Measurements from ENCODE around the gene ARFGEF2. TPM values are rescaled to one million over a fixed set of nuclear protein-coding genes. Genes with fewer than 3 reads are reported as not detected.
"Not testable (repeated sequence)": the region's sequence is repeated elsewhere in the genome, so short reads cannot be mapped to it uniquely, and the experiment has no call there.

ARFGEF2 gene
- total RNA-seq, 4 donors from 2014 or later: 27.6 to 33.5 (median 30.1) TPM

DNA sequence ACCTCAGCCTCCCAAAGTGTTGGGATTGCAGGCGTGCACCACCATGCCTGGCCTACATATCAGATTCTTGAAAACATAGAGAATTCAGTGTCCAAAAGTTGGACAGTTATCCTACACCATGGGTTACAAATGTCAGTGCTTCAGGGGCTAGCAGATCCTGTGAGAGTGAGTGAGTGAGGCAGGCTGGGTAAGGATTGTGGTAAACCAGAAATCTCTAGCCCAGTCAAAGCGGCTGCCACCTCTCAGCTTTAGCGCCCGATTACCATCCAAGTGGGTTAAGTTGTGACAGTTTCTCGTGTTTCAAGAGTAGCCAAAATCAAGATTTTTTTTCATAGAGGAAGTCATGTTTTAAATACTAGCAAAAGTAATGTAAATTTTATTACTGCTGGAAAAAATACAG is 102.7 kb downstream of the ARFGEF2 start:
- WGBS, 2 donors: 94% methylated on average over 5 of the region's 5 CpGs
- H3K27ac ChIP-seq: no peak overlapping the region
- no peaks in the 10 kb centered on the region for H3K4me1 ChIP-seq
- H3K36me3 ChIP-seq: peaks cover 3 to 84% (median 9%) of the 10 kb centered on the region in 3 donors
- no peak for DNase-seq (ENCODE audit: low spot score in 2 of 2)
- no peaks in the 10 kb centered on the region for H3K27me3 ChIP-seq
- TF ChIP-seq EP300 (IDR thresholded peaks at IDR 0.05) (no peak), POLR2A (IDR thresholded peaks at IDR 0.05) (no peak)
- TF ChIP-seq, protein P1, sequence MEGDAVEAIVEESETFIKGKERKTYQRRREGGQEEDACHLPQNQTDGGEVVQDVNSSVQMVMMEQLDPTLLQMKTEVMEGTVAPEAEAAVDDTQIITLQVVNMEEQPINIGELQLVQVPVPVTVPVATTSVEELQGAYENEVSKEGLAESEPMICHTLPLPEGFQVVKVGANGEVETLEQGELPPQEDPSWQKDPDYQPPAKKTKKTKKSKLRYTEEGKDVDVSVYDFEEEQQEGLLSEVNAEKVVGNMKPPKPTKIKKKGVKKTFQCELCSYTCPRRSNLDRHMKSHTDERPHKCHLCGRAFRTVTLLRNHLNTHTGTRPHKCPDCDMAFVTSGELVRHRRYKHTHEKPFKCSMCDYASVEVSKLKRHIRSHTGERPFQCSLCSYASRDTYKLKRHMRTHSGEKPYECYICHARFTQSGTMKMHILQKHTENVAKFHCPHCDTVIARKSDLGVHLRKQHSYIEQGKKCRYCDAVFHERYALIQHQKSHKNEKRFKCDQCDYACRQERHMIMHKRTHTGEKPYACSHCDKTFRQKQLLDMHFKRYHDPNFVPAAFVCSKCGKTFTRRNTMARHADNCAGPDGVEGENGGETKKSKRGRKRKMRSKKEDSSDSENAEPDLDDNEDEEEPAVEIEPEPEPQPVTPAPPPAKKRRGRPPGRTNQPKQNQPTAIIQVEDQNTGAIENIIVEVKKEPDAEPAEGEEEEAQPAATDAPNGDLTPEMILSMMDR (IDR thresholded peaks at IDR 0.05): no peak
- no peaks in the 10 kb centered on the region for H3K9me3 ChIP-seq
- no peak overlapping the region for H3K4me3 ChIP-seq

DNA sequence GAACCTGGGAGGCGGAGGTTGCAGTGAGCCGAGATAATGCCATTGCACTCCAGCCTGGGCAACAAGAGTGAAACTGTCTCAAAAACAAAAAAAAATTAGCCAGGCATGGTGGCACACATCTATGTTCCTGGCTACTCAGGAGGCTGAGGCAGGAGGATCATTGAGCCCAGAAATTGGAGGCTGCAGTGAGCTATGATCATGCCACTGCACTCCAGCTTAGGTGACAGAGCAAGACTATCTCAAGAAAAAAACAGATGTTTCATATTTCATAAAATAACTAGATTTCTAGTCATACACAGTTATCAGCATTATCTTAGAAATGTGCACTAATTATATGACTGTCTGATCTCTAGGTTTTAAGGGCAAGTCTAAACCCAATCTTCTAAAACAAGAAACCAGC is 106.7 kb downstream of the ARFGEF2 start:
- H3K9me3 ChIP-seq; H3K4me1 ChIP-seq; DNase-seq (ENCODE audit: low spot score in 2 of 2); H3K27ac ChIP-seq; H3K27me3 ChIP-seq; H3K4me3 ChIP-seq: not testable (repeated sequence)
- WGBS, 2 donors: 94 to 100% methylated on average over 2 of the region's 2 CpGs
- peaks cover 0 to 87% (median 12%) of the 10 kb centered on the region in 3 donors for H3K36me3 ChIP-seq

DNA sequence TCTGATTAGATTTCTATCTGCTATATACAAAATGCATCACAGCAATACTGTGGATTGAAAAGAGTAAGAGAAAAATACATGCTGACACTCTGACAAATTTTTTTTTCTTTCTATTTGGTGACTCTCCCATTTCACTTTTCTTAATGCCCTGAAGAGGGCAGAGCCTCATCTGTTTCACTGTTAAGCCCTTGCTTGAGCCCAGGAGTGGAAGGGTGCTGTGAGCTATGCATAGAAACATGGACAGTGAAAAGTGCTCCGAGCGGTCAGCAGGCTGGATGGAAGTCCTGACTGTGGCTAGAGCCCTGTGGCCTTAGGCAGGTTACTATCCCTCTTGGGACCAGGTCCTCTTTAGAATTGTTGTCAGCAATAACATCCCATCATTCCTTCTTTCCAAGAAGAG is 107.2 kb downstream of the ARFGEF2 start:
- H3K36me3 ChIP-seq: peaks cover 0 to 88% (median 12%) of the 10 kb centered on the region in 3 donors

DNA sequence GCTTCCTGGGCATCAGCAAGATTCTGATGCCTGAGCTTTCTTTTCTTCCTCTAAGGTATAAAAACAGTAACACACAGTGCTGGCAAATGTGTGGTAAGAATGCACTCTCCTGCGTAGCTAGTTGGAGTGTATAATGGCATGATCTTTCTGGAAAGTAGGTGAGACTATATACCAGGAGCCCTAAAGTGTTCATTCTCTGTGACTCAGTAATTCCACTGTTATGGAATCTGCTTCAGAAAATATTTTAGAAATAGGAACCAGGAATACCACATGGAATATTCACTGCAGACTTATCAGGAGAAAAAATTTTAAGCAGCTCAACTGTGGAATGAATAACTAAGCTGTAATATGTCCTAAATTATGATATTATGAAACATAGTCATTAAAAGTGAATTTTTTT is 107.7 kb downstream of the ARFGEF2 start:
- TF ChIP-seq, protein P1 (IDR thresholded peaks at IDR 0.05): no peak
- TF ChIP-seq EP300 (IDR thresholded peaks at IDR 0.05) (no peak), POLR2A (IDR thresholded peaks at IDR 0.05) (no peak)
- WGBS, 2 donors: 79 to 100% methylated on average over 1 of the region's 1 CpG
- Histone ChIP-seq H3K4me1 (no peaks in the 10 kb centered on the region), H3K9me3 (no peaks in the 10 kb centered on the region), H3K4me3 (no peak overlapping the region), H3K27ac (no peak overlapping the region), H3K36me3 (peaks cover 0 to 88% (median 12%) of the 10 kb centered on the region in 3 donors), H3K27me3 (no peaks in the 10 kb centered on the region)
- DNase-seq (ENCODE audit: low spot score in 2 of 2): no peak

More for the DNA sequence above, 107.2 kb downstream of the ARFGEF2 start:
- 27 to 28% methylated on average over 2 of the region's 2 CpGs for WGBS, 2 donors
- Histone ChIP-seq H3K27ac (no peak overlapping the region), H3K4me3 (no peak overlapping the region), H3K9me3 (no peaks in the 10 kb centered on the region), H3K4me1 (no peaks in the 10 kb centered on the region), H3K27me3 (no peaks in the 10 kb centered on the region)
- no peak for TF ChIP-seq POLR2A (IDR thresholded peaks at IDR 0.05)
- TF ChIP-seq, protein P1 (IDR thresholded peaks at IDR 0.05): no peak
- DNase-seq (ENCODE audit: low spot score in 2 of 2): no peak

DNA sequence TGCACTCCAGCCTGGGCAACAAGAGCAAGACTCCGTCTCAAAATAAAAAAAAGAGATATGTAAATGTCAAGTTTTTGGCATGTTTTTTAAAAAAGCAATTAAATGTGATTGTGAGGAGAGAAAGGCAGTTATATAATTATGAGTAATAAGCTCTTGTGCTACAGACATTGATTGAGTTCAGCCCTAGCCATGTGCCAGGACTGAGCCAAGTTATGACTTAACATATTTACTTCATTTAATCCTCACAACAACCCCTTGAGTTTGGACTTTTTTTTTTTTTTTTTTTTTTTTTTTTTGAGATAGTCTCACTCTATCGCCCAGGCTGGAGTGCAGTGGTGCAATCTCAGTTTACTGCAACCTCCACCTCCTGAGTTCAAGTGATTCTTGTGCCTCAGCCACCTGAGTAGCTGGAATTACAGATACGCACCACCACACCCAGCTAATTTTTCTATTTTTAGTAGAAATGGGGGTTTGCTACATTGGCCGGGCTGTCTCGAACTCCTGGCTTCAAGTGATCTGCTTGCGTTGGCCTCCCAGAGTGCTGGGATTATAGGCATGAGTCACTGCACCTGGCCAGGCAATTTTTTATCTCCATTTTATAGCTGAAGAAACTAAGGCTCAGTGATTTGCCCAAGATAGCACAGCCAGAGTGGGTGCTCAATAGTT is 109.6 kb downstream of the ARFGEF2 start:
- TF ChIP-seq, protein P1 (IDR thresholded peaks at IDR 0.05): no peak
- no peak for TF ChIP-seq EP300 (IDR thresholded peaks at IDR 0.05)
- no peak for TF ChIP-seq POLR2A (IDR thresholded peaks at IDR 0.05)
- no peak for DNase-seq (ENCODE audit: low spot score in 2 of 2)
- 62 to 64% methylated on average over 6 of the region's 6 CpGs for WGBS, 2 donors
- H3K9me3 ChIP-seq: no peaks in the 10 kb centered on the region
- H3K27ac ChIP-seq: peak overlapping the region in 2 of 4 donors; percentile 16 to 40
- no peaks in the 10 kb centered on the region for H3K27me3 ChIP-seq
- no peaks in the 10 kb centered on the region for H3K4me1 ChIP-seq
- no peak overlapping the region for H3K4me3 ChIP-seq
- H3K36me3 ChIP-seq: peaks cover 0 to 83% (median 12%) of the 10 kb centered on the region in 3 donors
